ENCODE results near the gene TUBB4B.

Gene TUBB4B

GRCh38 chr9:137221095-137221505, 20.0 kb upstream of the TUBB4B start:
- Histone ChIP-seq H2BK120ac (ENCODE audit: insufficient read depth, low read length, poor library complexity) (no peak overlapping the region), H2AFZ (ENCODE audit: insufficient read depth, low read length, poor library complexity) (no peak overlapping the region), H3K23ac (ENCODE audit: low read length) (no peak overlapping the region), H2AK5ac (ENCODE audit: low read length) (no peak overlapping the region), H4K8ac (ENCODE audit: low read depth, low read length) (no peak overlapping the region), H3K36me3 (ENCODE audit: control insufficient read depth in 1 of 2, insufficient read depth in 2 of 2, low read length in 2 of 2) (peaks cover 10 to 12% of the 10 kb centered on the region in 2 experiments), H3K14ac (ENCODE audit: low read length) (no peak overlapping the region), H3K18ac (ENCODE audit: low read length) (no peak overlapping the region), H2BK5ac (ENCODE audit: low read depth, low read length, poor library complexity) (no peak overlapping the region), H3K4me3 (ENCODE audit: low read depth, low read length) (no peak overlapping the region), H3K4me2 (ENCODE audit: low read length) (no peak overlapping the region), H3K4ac (ENCODE audit: low read depth, low read length) (no peak overlapping the region), H4K91ac (ENCODE audit: low read depth, low read length) (no peak overlapping the region), H3K4me1 (ENCODE audit: control insufficient read depth in 1 of 2, insufficient read depth in 2 of 2, low read length in 2 of 2) (peaks cover 21 to 24% of the 10 kb centered on the region in 2 experiments), H3K9ac (ENCODE audit: low read length) (no peak overlapping the region), H3K27me3 (ENCODE audit: insufficient read depth, low read length) (no peaks in the 10 kb centered on the region), H4K12ac (ENCODE audit: low read depth, low read length) (no peak overlapping the region), H3K27ac (ENCODE audit: low read depth, low read length) (no peak overlapping the region), H2BK12ac (ENCODE audit: low read length) (no peak overlapping the region), H3K9me3 (ENCODE audit: insufficient read depth, low read depth, low read length) (no peaks in the 10 kb centered on the region), H3K79me2 (ENCODE audit: control insufficient read depth, insufficient read depth, low read length, poor library complexity) (peaks cover 2% of the 10 kb centered on the region), H3K79me1 (ENCODE audit: low read length) (peaks cover 8% of the 10 kb centered on the region)
- DNase-seq = no peak
- no CpG with 5 or more reads among the region's 14 CpGs for WGBS (ENCODE audit: extremely low coverage, insufficient coverage, insufficient read length)

- Histone ChIP-seq H3K79me1 (ENCODE audit: low read length) (peaks cover 8% of the 10 kb centered on the region), H3K4ac (ENCODE audit: low read depth, low read length) (no peak overlapping the region), H2AK5ac (ENCODE audit: low read length) (no peak overlapping the region), H3K9ac (ENCODE audit: low read length) (no peak overlapping the region), H3K14ac (ENCODE audit: low read length) (no peak overlapping the region), H2BK120ac (ENCODE audit: insufficient read depth, low read length, poor library complexity) (no peak overlapping the region), H2AFZ (ENCODE audit: insufficient read depth, low read length, poor library complexity) (peak overlapping the region; percentile 33), H4K91ac (ENCODE audit: low read depth, low read length) (no peak overlapping the region), H3K4me1 (ENCODE audit: control insufficient read depth in 1 of 2, insufficient read depth in 2 of 2, low read length in 2 of 2) (peaks cover 24 to 27% of the 10 kb centered on the region in 2 experiments), H3K27ac (ENCODE audit: low read depth, low read length) (no peak overlapping the region), H3K27me3 (ENCODE audit: insufficient read depth, low read length) (no peaks in the 10 kb centered on the region), H3K23ac (ENCODE audit: low read length) (no peak overlapping the region), H2BK12ac (ENCODE audit: low read length) (no peak overlapping the region), H3K36me3 (ENCODE audit: control insufficient read depth in 1 of 2, insufficient read depth in 2 of 2, low read length in 2 of 2) (peaks cover 4 to 7% of the 10 kb centered on the region in 2 experiments), H3K4me2 (ENCODE audit: low read length) (peak overlapping the region; percentile 63), H3K9me3 (ENCODE audit: insufficient read depth, low read depth, low read length) (no peaks in the 10 kb centered on the region), H3K79me2 (ENCODE audit: control insufficient read depth, insufficient read depth, low read length, poor library complexity) (peaks cover 2% of the 10 kb centered on the region), H2BK5ac (ENCODE audit: low read depth, low read length, poor library complexity) (no peak overlapping the region), H3K18ac (ENCODE audit: low read length) (no peak overlapping the region), H4K12ac (ENCODE audit: low read depth, low read length) (no peak overlapping the region), H3K4me3 (ENCODE audit: low read depth, low read length) (peak overlapping the region; percentile 53), H4K8ac (ENCODE audit: low read depth, low read length) (peak overlapping the region; percentile 26)
- WGBS (ENCODE audit: extremely low coverage, insufficient coverage, insufficient read length) = no CpG with 5 or more reads among the region's 61 CpGs
- DNase-seq = no peak
Measured at GRCh38 chr9:137221506-137222111, 19.5 kb upstream of the TUBB4B start.

- Histone ChIP-seq H3K4me2 (ENCODE audit: low read length) (peak within 1 kb of the TSS; percentile 63), H3K4me1 (ENCODE audit: control insufficient read depth in 1 of 2, insufficient read depth in 2 of 2, low read length in 2 of 2) (peaks cover 25 to 30% of the 10 kb centered on the region in 2 experiments), H3K9ac (ENCODE audit: low read length) (no peak within 1 kb of the TSS), H3K79me2 (ENCODE audit: control insufficient read depth, insufficient read depth, low read length, poor library complexity) (peaks cover 2% of the 10 kb centered on the region), H3K9me3 (ENCODE audit: insufficient read depth, low read depth, low read length) (peaks cover 2% of the 10 kb centered on the region), H4K91ac (ENCODE audit: low read depth, low read length) (peak within 1 kb of the TSS; percentile 15), H3K18ac (ENCODE audit: low read length) (no peak within 1 kb of the TSS), H2AFZ (ENCODE audit: insufficient read depth, low read length, poor library complexity) (peak within 1 kb of the TSS; percentile 54), H2BK12ac (ENCODE audit: low read length) (no peak within 1 kb of the TSS), H4K12ac (ENCODE audit: low read depth, low read length) (peak within 1 kb of the TSS; percentile 57), H3K4me3 (ENCODE audit: low read depth, low read length) (peak within 1 kb of the TSS; percentile 62), H3K23ac (ENCODE audit: low read length) (no peak within 1 kb of the TSS), H3K27ac (ENCODE audit: low read depth, low read length) (peak within 1 kb of the TSS; percentile 24), H2AK5ac (ENCODE audit: low read length) (peak within 1 kb of the TSS; percentile 34), H3K27me3 (ENCODE audit: insufficient read depth, low read length) (no peaks in the 10 kb centered on the region), H3K4ac (ENCODE audit: low read depth, low read length) (peak within 1 kb of the TSS; percentile 12), H3K14ac (ENCODE audit: low read length) (peak within 1 kb of the TSS; percentile 14), H3K79me1 (ENCODE audit: low read length) (peaks cover 8% of the 10 kb centered on the region), H3K36me3 (ENCODE audit: control insufficient read depth in 1 of 2, insufficient read depth in 2 of 2, low read length in 2 of 2) (peaks cover 3 to 4% of the 10 kb centered on the region in 2 experiments), H2BK120ac (ENCODE audit: insufficient read depth, low read length, poor library complexity) (no peak within 1 kb of the TSS), H4K8ac (ENCODE audit: low read depth, low read length) (peak within 1 kb of the TSS; percentile 33), H2BK5ac (ENCODE audit: low read depth, low read length, poor library complexity) (no peak within 1 kb of the TSS)
- no CpG with 5 or more reads among the region's 88 CpGs for WGBS (ENCODE audit: extremely low coverage, insufficient coverage, insufficient read length)
- no peak for DNase-seq
Measured at GRCh38 chr9:137222190-137223077, 18.7 kb upstream of the TUBB4B start, which contains the start of gene RNF208. RNF208 (minus strand) TSS chr9:137222240; CDS start chr9:137221212, 1,028 bp downstream.

GRCh38 chr9:137223078-137223970, 17.8 kb upstream of the TUBB4B start:
- Histone ChIP-seq H4K8ac (ENCODE audit: low read depth, low read length) (peak overlapping the region; percentile 91), H3K4me3 (ENCODE audit: low read depth, low read length) (peak overlapping the region; percentile 79), H3K14ac (ENCODE audit: low read length) (peak overlapping the region; percentile 62), H2BK12ac (ENCODE audit: low read length) (no peak overlapping the region), H2BK5ac (ENCODE audit: low read depth, low read length, poor library complexity) (peak overlapping the region; percentile 18), H3K79me1 (ENCODE audit: low read length) (peaks cover 8% of the 10 kb centered on the region), H4K12ac (ENCODE audit: low read depth, low read length) (peak overlapping the region; percentile 65), H3K36me3 (ENCODE audit: control insufficient read depth in 1 of 2, insufficient read depth in 2 of 2, low read length in 2 of 2) (peaks cover 0 to 3% of the 10 kb centered on the region in 2 experiments), H3K9ac (ENCODE audit: low read length) (peak overlapping the region; percentile 96), H2BK120ac (ENCODE audit: insufficient read depth, low read length, poor library complexity) (peak overlapping the region; percentile 39), H2AFZ (ENCODE audit: insufficient read depth, low read length, poor library complexity) (peak overlapping the region; percentile 76), H3K79me2 (ENCODE audit: control insufficient read depth, insufficient read depth, low read length, poor library complexity) (peaks cover 2% of the 10 kb centered on the region), H3K27ac (ENCODE audit: low read depth, low read length) (peak overlapping the region; percentile 24), H3K4ac (ENCODE audit: low read depth, low read length) (peak overlapping the region; percentile 90), H3K4me1 (ENCODE audit: control insufficient read depth in 1 of 2, insufficient read depth in 2 of 2, low read length in 2 of 2) (peaks cover 22 to 30% of the 10 kb centered on the region in 2 experiments), H3K9me3 (ENCODE audit: insufficient read depth, low read depth, low read length) (peaks cover 2% of the 10 kb centered on the region), H2AK5ac (ENCODE audit: low read length) (peak overlapping the region; percentile 8), H3K4me2 (ENCODE audit: low read length) (peak overlapping the region; percentile 94), H3K18ac (ENCODE audit: low read length) (peak overlapping the region; percentile 94), H3K23ac (ENCODE audit: low read length) (no peak overlapping the region), H4K91ac (ENCODE audit: low read depth, low read length) (peak overlapping the region; percentile 93), H3K27me3 (ENCODE audit: insufficient read depth, low read length) (no peaks in the 10 kb centered on the region)
- peak; percentile 98 for DNase-seq
- no CpG with 5 or more reads among the region's 63 CpGs for WGBS (ENCODE audit: extremely low coverage, insufficient coverage, insufficient read length)
